ENCODE measurements around the gene KRTAP12-3.
"Not testable (repeated sequence)": the region's sequence is repeated elsewhere in the genome, so short reads cannot be mapped to it uniquely, and the experiment has no call there.

The KRTAP12-3 gene

GRCh38 chr21:44627181-44627822 is 30.4 kb upstream of the KRTAP12-3 start:
- DNase-seq (ENCODE audit: low read depth, low spot score): not testable (repeated sequence)

GRCh38 chr21:44627831-44628233 is 29.9 kb upstream of the KRTAP12-3 start:
- DNase-seq (ENCODE audit: low read depth, low spot score): not testable (repeated sequence)

GRCh38 chr21:44628707-44629391 is 28.9 kb upstream of the KRTAP12-3 start:
- no peak for DNase-seq (ENCODE audit: low read depth, low spot score)

- no peak for DNase-seq (ENCODE audit: low read depth, low spot score)
Measured at GRCh38 chr21:44630440-44630839, 27.3 kb upstream of the KRTAP12-3 start.

- no peak for DNase-seq (ENCODE audit: low read depth, low spot score)
Measured at GRCh38 chr21:44632067-44632466, 25.7 kb upstream of the KRTAP12-3 start.

- DNase-seq (ENCODE audit: low read depth, low spot score): no peak
Measured at GRCh38 chr21:44636209-44637017, 21.3 kb upstream of the KRTAP12-3 start.

GRCh38 chr21:44637018-44637850 is 20.5 kb upstream of the KRTAP12-3 start, which contains the start of gene KRTAP10-10:
Gene KRTAP10-10 (plus strand): TSS chr21:44637356. CDS start chr21:44637418, 62 bp downstream.
- no peak for DNase-seq (ENCODE audit: low read depth, low spot score)

GRCh38 chr21:44637851-44638348 is 19.8 kb upstream of the KRTAP12-3 start:
- not testable (repeated sequence) for DNase-seq (ENCODE audit: low read depth, low spot score)

- not testable (repeated sequence) for DNase-seq (ENCODE audit: low read depth, low spot score)
Measured at GRCh38 chr21:44638506-44639330, 19.0 kb upstream of the KRTAP12-3 start.

GRCh38 chr21:44639331-44639655 is 18.4 kb upstream of the KRTAP12-3 start:
- no peak for DNase-seq (ENCODE audit: low read depth, low spot score)

GRCh38 chr21:44640761-44641160 is 17.0 kb upstream of the KRTAP12-3 start:
- no peak for DNase-seq (ENCODE audit: low read depth, low spot score)

- no peak for DNase-seq (ENCODE audit: low read depth, low spot score)
Measured at GRCh38 chr21:44643741-44644310, 13.9 kb upstream of the KRTAP12-3 start.

GRCh38 chr21:44644878-44645277 is 12.9 kb upstream of the KRTAP12-3 start:
- DNase-seq (ENCODE audit: low read depth, low spot score): no peak

- not testable (repeated sequence) for DNase-seq (ENCODE audit: low read depth, low spot score)
Measured at GRCh38 chr21:44646366-44647221, 11.1 kb upstream of the KRTAP12-3 start, which contains the start of gene KRTAP10-11. Gene KRTAP10-11 (plus strand): TSS chr21:44646414. CDS start chr21:44646459, 45 bp downstream.

- no peak for DNase-seq (ENCODE audit: low read depth, low spot score)
Measured at GRCh38 chr21:44647222-44647552, 10.5 kb upstream of the KRTAP12-3 start.

GRCh38 chr21:44648557-44649311 is 9.0 kb upstream of the KRTAP12-3 start:
- no peak for DNase-seq (ENCODE audit: low read depth, low spot score)

- DNase-seq (ENCODE audit: low read depth, low spot score): no peak
Measured at GRCh38 chr21:44649521-44650100, 8.1 kb upstream of the KRTAP12-3 start.
